NCI-H460 (cell line): Measurements from ENCODE around the gene PPP2R1B. TPM values are rescaled to one million over a fixed set of nuclear protein-coding genes. Genes with fewer than 3 reads are reported as not detected.

Experiments used
- DNase-seq: peaks from one replicate; pipeline ENCODE4 v3.0.0-alpha.2; 2016; ENCODE audit warnings: low read depth; ENCODE audit errors: extremely low read depth
- polyA plus RNA-seq: library from polyadenylated mRNA; depleted of rRNA; stranded (reverse); fragments of >200 nt; gene quantifications from 2 replicates; pipeline ENCODE4 v1.2.3, GENCODE V29; 2014; cell fraction: nucleus; rRNA removed
- total RNA-seq: library from RNA; depleted of rRNA; stranded (reverse); fragments of >200 nt; shearing (Covaris generic); gene quantifications from 2 replicates; pipeline ENCODE4 v1.2.3, GENCODE V29; 2014; rRNA removed

The PPP2R1B gene
- 20.4 and 20.5 TPM in 2 replicates for total RNA-seq
- polyA plus RNA-seq = 14.7 and 16.1 TPM in 2 replicates

DNA sequence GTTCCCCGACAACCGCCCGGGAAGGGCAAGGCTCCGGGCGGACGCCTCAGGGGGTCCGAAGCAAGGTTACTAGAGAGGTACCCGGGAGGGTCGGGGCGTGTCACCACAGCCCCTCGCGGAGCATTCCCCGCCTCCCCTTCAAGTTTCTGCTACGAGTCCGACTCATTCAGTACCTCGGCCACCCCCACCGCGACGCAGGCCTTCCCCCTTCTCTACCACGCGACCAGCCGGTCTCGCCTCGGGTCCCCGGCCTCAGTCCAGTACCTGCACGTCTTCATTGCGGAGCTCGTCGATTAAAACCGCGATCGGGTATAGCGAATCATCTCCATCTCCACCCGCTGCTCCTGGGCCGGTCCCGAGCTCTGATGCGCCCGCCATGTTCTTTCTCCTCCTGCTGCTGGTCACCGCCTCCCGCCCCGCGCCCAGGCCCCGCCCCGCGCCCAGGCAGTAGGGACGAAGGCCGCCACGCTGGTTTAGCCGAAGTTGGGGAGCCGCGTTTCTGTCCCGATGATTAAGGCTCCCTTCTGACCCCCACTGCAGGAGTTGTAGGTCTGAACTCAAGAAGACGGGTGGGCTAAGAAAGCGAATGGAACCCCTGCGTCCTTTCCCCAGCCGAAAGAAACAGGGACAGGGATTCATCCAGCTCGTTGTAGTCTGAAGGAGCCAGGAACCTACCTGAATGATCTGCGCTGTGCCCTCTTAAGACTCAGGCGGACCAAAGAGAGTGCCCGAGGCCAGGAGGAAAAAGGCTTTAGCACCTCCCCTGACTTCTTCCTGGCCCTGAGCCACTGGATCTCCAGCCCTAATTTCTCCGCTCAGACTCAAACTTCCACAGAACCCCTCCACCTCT is at the start of gene PPP2R1B:
Gene PPP2R1B (minus strand): TSS at position 406 of the 850 bp plus-strand sequence. CDS start 28 bp downstream, at position 378.
- peak; percentile 51 for DNase-seq

DNA sequence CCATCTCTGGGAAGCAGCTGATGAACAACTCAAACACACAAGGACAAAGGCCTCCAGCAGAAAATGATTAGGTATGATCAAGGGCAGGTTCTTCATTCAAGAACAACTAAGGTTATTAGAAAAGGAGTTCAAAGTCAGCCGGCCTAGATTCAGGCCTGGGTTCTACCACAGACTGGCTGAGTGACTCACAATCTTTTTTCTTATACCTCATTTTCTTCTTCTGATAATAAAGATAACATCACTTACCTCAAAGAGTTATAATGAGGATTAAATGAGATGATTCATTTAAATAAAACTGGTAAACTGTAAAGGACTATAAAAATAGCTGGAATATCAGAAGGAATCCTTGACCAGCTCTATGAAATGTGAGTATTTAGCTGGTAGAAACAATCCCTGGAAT is 49.3 kb upstream of the PPP2R1B start:
- no peak for DNase-seq

DNA sequence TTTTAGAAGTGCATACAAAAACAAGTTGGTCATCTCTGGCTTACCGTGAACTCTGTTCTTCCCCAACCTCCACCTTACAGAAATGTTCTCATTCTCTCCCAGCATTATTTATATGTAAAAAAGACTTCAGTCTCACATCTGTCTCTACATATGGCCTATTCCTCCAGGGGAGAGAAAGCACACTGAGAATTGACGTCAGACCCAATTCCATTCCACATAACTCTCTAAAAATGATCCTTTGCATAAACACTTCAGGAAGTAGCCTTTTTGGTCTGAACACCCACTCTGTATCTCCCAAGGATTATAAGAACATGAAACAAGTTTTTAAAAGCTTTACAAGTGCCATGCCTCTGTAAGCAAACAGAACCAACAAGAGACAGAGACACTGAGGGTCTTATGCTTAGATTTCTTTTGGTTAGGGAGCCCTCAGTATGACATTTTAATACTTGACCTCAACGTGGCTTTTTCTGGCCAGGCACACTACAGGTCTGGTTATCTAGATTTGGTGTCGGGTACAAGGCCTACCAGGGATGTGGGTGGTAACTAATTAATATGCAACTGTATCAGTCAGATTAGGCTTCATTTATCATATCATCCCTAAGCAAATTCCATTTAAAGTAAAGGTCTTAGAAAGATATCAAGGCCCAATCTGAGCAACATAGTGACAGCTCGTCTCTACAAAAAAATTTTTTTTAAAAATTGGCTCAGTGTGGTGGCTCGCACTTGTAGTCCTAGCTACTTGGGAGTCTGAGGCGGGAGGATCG is 48.5 kb upstream of the PPP2R1B start:
- no peak for DNase-seq

DNA sequence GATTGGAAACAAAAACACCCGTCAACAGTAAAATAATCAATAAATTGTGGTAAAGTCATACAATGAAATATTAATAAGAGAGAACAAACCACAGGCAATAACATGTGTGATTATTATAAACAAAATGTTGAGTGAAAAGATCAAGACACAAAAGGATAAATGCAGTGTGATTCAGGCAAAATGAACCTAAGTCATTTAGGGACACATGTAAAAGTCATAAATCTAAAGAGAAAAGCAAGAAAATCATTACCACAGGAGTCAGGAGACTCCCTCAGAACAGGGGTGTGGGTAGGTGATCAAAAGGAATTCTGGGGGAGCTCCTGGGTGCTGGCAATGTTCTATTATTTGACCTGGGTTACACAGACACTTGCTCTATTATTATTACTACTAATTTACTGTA is 47.9 kb upstream of the PPP2R1B start:
- no peak for DNase-seq

DNA sequence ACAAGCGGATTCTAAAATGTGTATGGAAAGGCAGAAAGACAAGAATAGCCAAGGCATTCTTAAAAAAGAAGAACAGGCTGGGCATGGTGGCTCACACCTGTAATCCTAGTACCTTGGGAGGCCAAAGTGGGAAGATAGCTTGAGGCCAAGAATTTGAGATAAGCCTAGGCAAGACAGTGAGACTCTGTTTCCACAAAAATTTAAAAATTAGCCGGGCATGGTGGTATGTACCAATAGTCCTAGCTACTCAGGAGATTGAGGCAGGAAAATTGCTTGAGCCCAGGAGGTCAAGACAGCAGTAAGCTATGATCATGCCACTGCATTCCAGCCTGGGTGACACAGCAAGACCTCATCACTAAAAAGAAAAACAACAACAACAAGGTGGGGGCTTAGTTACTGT is 46.0 kb upstream of the PPP2R1B start:
- no peak for DNase-seq

DNA sequence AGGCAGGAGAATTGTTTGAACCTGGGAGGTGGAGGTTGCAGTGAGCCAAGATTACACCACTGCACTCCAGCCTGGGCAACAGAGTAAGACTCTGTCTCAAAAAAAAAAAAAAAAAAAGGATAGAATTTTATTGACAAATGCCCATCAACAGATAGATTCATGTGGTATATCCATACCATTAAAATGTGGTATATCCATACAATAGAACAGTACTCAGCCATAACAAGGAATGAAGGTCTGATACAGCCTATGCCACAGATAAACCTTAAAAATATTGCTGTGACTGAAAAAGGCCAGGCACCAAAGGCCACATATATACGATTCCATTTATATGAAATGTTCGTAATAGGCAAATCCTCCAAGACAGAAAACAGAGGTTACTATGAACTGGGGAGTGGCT is 45.3 kb upstream of the PPP2R1B start:
- DNase-seq = no peak

DNA sequence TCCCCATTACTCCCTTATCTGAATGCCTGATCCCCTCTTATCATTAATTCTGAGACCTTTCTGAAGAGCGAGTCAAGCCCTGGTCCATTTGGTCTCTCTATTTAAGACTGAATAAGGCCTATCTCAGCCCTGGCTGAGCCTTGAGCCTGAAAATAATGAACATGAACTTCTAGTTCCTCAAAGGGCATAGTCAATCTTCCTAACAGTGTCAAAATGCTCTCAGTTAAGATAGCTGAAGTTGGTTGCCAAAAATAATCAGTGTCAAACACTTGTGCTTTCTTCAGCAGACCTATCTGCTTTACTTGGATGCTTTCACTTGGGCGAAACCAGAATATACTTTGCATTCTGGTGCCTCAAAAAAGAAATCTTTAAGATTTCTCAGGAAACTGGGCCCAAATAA is 42.6 kb upstream of the PPP2R1B start:
- DNase-seq = no peak

DNA sequence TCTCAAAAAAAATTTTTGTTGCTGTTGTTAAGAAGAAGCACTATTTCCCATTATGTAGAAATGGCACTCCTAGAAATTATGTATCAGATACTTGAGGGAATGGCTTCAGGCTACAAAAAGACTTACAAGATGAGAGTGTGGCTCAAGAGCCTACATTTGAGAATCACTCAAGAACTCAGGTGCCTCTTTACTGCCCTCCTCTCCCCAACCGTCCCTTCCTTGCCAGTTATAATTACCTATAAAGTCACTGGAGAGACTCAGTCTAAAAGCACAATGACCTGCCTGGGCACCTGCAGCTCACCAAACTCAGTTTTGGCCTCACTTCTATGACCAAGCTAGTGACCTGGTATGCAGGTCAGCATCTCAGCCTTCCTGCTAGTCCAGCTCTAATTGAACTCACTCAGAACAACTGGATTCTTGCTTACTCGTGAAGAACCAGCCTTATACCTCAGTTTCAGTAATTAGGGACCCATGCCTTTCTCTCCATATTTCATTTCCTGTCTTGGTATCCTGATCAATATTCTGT is 41.9 kb upstream of the PPP2R1B start:
- DNase-seq = no peak

DNA sequence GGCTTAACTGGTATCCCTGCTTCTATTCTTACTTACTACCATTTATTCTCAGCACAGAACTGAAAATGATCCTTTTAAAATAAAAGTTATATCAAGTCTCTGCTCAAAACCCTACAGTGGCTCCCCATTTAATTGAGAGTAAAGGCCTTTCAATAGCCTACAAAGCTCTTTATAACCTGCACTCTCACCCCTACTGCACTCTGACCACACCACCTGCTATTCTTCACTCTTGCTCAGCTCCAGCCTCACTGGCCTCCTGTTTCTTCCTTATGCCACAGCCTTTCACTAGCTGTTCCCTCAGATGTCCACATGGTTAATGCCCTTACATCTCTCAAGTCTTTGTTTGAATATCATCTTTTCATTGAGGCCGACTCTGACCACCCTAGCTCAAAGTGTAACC is 40.9 kb upstream of the PPP2R1B start:
- no peak for DNase-seq

DNA sequence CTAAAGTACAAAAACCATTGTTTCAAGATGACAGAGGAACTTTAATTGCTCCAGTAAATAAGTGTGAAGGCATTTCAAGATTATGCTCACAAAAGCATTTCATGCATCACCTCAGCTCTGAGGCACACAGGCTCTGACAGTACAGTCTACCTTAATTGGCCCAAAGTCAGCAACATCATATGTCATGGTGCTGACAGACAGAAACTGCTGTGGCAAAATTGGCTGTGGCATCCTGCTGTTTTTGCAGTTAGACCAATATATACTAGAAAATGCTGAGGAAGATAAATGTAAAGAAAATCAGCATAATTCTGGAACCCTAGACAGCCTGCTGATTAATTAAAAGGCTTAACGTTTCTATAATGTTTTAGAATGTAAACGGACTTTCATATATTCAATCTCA is 34.9 kb upstream of the PPP2R1B start:
- no peak for DNase-seq

DNA sequence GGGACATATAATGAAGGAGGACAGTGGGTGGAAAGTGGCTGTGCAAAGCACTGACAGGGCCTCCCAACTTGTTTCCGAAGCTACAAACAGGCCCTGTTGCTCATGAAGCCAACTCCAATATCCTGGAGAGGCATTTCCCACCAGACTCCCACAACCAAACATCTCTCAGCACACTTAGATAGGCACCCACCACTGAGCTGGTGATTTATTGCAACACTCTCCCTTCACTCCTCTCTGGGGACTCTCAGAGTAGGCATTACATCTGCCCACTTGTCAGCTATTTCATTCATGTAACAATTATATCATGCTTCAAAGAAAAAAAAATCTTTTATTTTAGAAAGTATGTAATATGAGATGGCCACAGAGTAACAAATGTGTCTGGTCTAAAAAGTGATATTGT is 32.1 kb upstream of the PPP2R1B start:
- DNase-seq = no peak

DNA sequence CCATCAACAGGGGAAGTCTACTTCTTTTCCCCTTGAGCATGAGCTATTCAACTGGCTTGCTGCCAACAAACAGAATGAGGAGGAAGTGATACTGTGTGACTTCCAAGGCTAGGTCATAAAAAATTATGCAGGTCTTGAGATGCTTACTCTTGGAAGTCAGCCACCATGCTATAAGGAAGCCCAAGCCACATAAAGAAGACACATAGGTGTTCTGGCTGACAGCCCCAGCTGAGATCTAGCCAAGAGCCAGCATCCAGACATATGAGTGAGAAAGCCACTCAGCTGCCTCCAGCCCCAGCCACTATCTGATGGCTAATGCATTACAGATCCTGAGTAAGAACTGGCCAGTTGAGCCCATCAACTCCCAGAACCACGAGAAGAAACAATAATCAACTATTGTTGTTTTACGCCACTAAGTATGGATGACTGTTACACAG is 31.0 kb upstream of the PPP2R1B start:
- no peak for DNase-seq

DNA sequence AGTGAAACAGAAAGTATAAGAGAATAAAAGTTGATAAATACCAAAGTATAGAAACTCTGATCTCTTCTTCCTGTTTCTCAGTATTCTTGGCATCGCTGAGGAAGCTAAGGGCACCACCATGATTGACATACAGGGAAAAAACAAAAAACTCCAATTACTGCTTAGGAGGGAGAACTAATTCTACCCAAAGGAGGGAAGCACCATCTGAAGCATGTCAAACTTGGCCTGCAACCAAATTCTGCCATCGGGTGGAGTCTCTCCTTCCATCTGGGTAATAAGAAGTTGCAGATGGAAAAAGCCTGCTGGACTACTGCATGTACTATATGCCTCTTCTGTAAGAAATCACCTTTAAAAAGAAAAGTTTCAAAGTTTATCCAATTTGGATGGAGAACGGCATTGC is 30.5 kb upstream of the PPP2R1B start:
- DNase-seq = no peak

DNA sequence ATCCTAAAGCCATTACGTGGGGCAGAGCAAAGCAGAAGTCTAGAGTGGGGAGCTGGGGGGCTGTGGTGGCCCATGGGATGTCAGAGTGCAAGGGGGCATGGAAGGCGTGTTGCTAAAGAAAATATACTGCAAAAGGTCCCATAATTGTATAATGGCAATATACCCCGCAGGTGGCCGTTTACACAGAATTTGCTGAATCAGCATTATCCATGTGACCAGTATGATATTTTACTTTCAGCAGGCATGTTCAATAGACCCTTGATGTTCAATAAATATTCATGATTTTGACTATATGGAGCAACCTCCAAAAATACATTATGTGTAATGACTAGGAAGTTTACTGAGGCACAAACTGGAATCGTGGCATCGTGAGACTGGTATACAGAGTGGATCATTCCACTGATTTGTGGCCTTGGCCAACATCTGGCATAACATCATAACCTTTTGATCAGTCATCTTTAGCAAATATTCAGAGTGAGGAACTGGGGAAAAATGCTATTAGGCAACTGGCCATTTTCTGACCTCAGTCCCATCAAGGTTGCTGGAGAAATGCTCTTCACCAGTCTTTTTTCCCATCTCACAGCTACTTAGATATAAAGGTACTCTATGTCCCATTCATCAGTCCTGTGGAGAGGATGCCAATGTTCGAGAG is 29.3 kb upstream of the PPP2R1B start:
- no peak for DNase-seq

DNA sequence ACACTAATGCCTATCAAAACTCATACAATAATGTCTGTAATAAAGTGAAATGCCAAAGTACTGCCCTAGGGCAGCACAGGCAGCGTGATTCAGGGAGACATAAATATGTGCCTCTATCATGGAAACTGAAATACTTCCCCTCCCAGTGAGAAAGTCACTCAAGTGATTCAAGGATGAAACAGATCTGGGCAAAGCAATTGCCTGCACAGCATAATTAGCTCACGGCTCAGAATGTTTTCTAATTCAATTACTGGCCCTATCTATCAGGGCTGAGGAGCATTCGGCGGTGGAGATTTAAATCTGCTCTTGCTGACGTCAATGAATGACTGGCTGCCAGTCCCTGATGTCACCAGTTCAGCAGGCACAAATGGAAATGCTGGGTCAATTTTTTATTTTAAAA is 27.7 kb upstream of the PPP2R1B start:
- no peak for DNase-seq

DNA sequence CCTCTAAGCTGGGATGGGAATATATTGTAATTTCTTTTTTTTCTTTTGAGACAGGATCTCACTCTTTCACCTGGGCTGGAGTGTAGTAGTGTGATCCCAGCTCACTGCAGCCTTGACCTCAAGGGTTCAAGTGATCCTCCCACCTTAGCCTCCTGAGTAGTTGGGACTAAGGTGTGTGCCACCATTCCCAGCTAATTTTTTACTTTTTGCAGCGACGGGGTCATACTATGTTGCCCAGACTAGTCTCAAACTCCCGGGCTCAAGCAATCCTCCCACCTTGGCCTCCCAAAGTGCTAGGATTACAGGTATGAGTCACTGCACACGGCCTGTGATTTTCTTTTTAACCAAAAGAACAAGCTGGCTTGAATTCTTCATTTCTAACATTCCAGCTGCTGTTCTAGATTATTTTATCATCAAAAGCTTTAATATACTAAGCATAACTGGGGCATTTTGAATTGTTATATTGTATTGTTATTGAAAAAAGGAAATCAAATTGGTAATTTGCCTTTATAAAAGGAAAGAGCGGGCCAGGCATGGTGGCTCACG is 26.8 kb upstream of the PPP2R1B start:
- no peak for DNase-seq

DNA sequence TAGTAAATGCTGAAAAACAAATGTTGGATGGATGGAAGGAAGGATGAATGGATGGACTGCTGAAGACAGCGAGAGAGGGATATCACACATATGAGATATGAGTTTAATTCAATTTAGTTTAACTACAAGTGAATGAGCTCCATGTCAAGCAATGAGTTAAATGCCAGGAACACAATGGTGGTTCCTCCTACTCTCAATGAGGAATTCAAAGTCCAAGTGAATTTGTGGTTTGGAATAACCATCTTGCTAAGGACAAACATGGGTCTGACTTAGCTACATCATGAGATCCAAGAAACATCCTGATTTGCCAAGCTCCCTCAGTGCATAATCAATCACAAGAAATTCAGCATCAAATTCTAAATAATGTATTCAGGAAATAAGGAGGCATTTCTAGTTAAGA is 26.1 kb upstream of the PPP2R1B start:
- no peak for DNase-seq

DNA sequence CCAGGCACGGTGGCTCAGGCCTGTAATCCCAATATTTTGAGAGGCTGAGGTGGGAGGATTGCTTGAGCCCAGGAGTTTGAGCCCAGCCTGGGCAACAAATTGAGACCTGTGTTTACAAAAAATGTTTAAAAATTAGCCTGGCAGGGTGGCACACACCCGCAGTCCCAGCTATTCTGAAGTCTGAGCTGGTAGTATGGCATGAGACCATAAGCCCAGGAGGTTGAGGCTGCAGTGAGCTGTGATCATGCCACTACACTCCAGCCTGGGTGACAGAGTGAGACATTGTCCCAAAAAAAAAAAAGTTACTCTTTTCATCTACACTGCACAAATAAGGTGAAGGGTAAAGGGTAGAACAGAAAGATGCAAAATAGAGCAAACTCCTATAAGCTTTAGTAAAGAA is 22.3 kb upstream of the PPP2R1B start:
- no peak for DNase-seq

DNA sequence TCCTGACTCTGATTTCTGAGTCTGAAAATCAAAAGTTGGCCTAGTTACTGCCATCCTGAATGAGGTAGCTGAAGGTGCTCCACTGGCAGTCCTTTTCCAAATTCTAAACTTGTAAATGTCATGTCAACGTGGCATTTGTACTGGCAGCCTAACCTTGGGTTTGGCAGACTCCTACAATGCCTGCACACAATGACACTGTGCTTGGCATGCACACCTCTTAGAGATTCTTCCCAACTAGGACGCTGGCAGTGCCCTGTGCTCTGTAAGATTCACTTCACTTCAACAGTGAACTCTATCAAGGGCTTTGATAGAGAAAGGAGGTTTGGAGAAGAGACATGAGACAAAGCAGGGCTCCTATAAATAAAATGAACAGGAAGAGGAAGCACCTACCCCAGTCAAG is 21.9 kb upstream of the PPP2R1B start:
- DNase-seq = no peak

DNA sequence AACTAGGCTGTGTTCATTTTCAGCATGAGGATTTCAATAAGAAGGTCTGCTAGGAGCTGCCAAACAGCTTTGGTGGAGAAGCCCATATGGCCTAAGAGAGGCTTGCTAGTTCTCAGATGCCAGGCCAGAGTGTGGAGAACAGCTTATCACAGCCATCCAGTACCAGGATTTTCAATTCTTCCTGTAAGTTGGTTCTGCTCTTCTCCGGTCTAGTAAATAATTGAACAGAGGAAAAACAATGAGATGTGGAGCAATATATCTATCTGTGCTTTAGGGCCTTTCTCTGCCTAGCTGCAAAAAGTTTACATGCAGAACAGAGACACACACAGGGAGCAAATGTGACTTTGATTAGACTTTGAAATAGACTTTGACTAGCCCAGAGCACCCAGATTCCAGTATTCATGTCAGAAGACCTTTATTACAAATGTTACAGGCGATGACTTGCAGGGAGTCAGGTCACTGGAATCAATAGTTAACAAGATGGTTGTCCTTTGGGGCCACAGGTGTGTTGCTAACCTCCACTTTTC is 19.8 kb upstream of the PPP2R1B start:
- DNase-seq = no peak

DNA sequence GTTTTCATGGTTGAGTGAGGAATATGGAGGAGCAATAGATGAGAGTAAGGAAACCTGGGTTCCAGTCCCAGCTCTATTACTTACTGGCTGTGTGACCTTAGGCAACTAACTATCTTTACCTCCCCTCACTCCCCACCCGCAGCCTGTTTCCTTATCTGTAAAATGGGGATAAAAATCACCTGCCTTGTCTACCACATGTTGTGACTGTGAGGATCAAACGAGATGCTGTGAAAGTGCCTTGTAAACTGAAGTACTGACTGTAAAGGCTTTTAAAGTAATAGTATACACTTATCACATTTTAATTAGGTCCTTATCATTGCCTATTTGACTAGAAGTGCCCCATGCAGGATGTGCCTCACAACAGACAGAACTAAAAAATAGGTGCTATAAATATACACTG is 18.9 kb upstream of the PPP2R1B start:
- no peak for DNase-seq
